ENCODE data around the gene KIF5A.

Gene KIF5A

GRCh38 chr12:57579011-57579410 lies 29.2 kb downstream of the KIF5A start:
- no peaks in the 10 kb centered on the region for H3K9me3 ChIP-seq (ENCODE audit: control insufficient read depth, insufficient read depth, low read length)
- no peaks in the 10 kb centered on the region for H3K27me3 ChIP-seq (ENCODE audit: control insufficient read depth, insufficient read depth, low read length)
- no peak overlapping the region for H3K9ac ChIP-seq (ENCODE audit: low read depth, low read length)
- H3K4me3 ChIP-seq (ENCODE audit: low read depth, low read length): no peak overlapping the region
- no peak overlapping the region for H3K27ac ChIP-seq (ENCODE audit: low read depth, low read length)
- H3K4me1 ChIP-seq (ENCODE audit: control insufficient read depth, insufficient read depth, low read length): no peaks in the 10 kb centered on the region
- peaks cover 83% of the 10 kb centered on the region for H3K36me3 ChIP-seq (ENCODE audit: control insufficient read depth, insufficient read depth, low read length)

- no peaks in the 10 kb centered on the region for H3K27me3 ChIP-seq (ENCODE audit: control insufficient read depth, insufficient read depth, low read length)
- no peak overlapping the region for H3K9ac ChIP-seq (ENCODE audit: low read depth, low read length)
- no peaks in the 10 kb centered on the region for H3K9me3 ChIP-seq (ENCODE audit: control insufficient read depth, insufficient read depth, low read length)
- H3K36me3 ChIP-seq (ENCODE audit: control insufficient read depth, insufficient read depth, low read length): peaks cover 87% of the 10 kb centered on the region
- H3K4me3 ChIP-seq (ENCODE audit: low read depth, low read length): no peak overlapping the region
- H3K27ac ChIP-seq (ENCODE audit: low read depth, low read length): no peak overlapping the region
- no peaks in the 10 kb centered on the region for H3K4me1 ChIP-seq (ENCODE audit: control insufficient read depth, insufficient read depth, low read length)
Observed at GRCh38 chr12:57579677-57580465, 30.0 kb downstream of the KIF5A start.

DNA sequence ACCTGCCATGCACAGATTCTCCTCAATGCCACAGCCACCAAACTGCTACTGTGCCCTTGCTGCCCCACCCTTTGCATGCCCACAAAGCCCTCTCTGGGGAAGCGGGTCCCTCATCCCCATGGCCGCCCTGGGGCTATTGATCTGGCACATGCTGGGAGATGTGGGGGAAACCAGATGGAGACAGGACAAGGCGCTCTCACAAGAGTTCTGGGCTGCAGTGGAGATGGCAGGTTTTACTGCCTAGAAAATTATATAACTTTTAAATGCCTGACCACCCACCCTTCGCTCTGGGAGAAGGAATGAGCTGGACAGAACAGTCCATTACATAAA lies 30.6 kb downstream of the KIF5A start:
- H3K4me3 ChIP-seq (ENCODE audit: low read depth, low read length): no peak overlapping the region
- no peak overlapping the region for H3K9ac ChIP-seq (ENCODE audit: low read depth, low read length)
- H3K36me3 ChIP-seq (ENCODE audit: control insufficient read depth, insufficient read depth, low read length): peaks cover 83% of the 10 kb centered on the region
- no peaks in the 10 kb centered on the region for H3K9me3 ChIP-seq (ENCODE audit: control insufficient read depth, insufficient read depth, low read length)
- no peaks in the 10 kb centered on the region for H3K4me1 ChIP-seq (ENCODE audit: control insufficient read depth, insufficient read depth, low read length)
- no peak overlapping the region for H3K27ac ChIP-seq (ENCODE audit: low read depth, low read length)
- H3K27me3 ChIP-seq (ENCODE audit: control insufficient read depth, insufficient read depth, low read length): no peaks in the 10 kb centered on the region

GRCh38 chr12:57581802-57582201 lies 32.0 kb downstream of the KIF5A start:
- peaks cover 69% of the 10 kb centered on the region for H3K36me3 ChIP-seq (ENCODE audit: control insufficient read depth, insufficient read depth, low read length)
- H3K4me3 ChIP-seq (ENCODE audit: low read depth, low read length): no peak overlapping the region
- no peaks in the 10 kb centered on the region for H3K27me3 ChIP-seq (ENCODE audit: control insufficient read depth, insufficient read depth, low read length)
- no peak overlapping the region for H3K9ac ChIP-seq (ENCODE audit: low read depth, low read length)
- no peaks in the 10 kb centered on the region for H3K4me1 ChIP-seq (ENCODE audit: control insufficient read depth, insufficient read depth, low read length)
- H3K27ac ChIP-seq (ENCODE audit: low read depth, low read length): no peak overlapping the region
- no peaks in the 10 kb centered on the region for H3K9me3 ChIP-seq (ENCODE audit: control insufficient read depth, insufficient read depth, low read length)

- H3K36me3 ChIP-seq (ENCODE audit: control insufficient read depth, insufficient read depth, low read length): peaks cover 62% of the 10 kb centered on the region
- no peaks in the 10 kb centered on the region for H3K27me3 ChIP-seq (ENCODE audit: control insufficient read depth, insufficient read depth, low read length)
- H3K27ac ChIP-seq (ENCODE audit: low read depth, low read length): no peak overlapping the region
- no peak overlapping the region for H3K9ac ChIP-seq (ENCODE audit: low read depth, low read length)
- no peaks in the 10 kb centered on the region for H3K9me3 ChIP-seq (ENCODE audit: control insufficient read depth, insufficient read depth, low read length)
- no peaks in the 10 kb centered on the region for H3K4me1 ChIP-seq (ENCODE audit: control insufficient read depth, insufficient read depth, low read length)
- no peak overlapping the region for H3K4me3 ChIP-seq (ENCODE audit: low read depth, low read length)
Observed at GRCh38 chr12:57582440-57582839, 32.6 kb downstream of the KIF5A start.

GRCh38 chr12:57583008-57583831 lies 33.4 kb downstream of the KIF5A start:
- Histone ChIP-seq H3K27me3 (ENCODE audit: control insufficient read depth, insufficient read depth, low read length) (peaks cover 2% of the 10 kb centered on the region; the same call in 1 of the 2 replicates), H3K4me1 (ENCODE audit: control insufficient read depth, insufficient read depth, low read length) (no peaks in the 10 kb centered on the region), H3K9ac (ENCODE audit: low read depth, low read length) (no peak overlapping the region), H3K36me3 (ENCODE audit: control insufficient read depth, insufficient read depth, low read length) (peaks cover 55% of the 10 kb centered on the region), H3K27ac (ENCODE audit: low read depth, low read length) (no peak overlapping the region), H3K4me3 (ENCODE audit: low read depth, low read length) (no peak overlapping the region), H3K9me3 (ENCODE audit: control insufficient read depth, insufficient read depth, low read length) (no peaks in the 10 kb centered on the region)

DNA sequence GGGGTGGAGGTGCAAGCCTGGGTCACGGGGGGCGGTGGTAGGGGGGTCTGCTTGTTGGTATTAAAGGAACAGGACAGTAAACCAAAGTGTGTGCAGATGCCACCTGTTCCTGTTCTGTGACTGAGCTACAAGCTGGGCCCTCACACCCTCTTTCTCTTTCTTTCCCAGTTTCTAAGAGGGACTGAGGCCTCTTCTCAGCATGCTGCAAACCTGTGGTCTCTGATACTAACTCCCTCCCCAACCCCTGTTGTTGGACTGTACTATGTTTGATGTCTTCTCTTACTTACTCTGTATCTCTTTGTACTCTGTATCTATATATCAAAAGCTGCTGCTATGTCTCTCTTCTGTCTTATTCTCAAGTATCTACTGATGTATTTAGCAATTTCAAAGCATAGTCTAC lies 34.2 kb downstream of the KIF5A start:
- H3K4me1 ChIP-seq (ENCODE audit: control insufficient read depth, insufficient read depth, low read length): no peaks in the 10 kb centered on the region
- H3K27ac ChIP-seq (ENCODE audit: low read depth, low read length): no peak overlapping the region
- peaks cover 2% of the 10 kb centered on the region; the same call in 1 of the 2 replicates for H3K27me3 ChIP-seq (ENCODE audit: control insufficient read depth, insufficient read depth, low read length)
- H3K4me3 ChIP-seq (ENCODE audit: low read depth, low read length): no peak overlapping the region
- H3K36me3 ChIP-seq (ENCODE audit: control insufficient read depth, insufficient read depth, low read length): peaks cover 46% of the 10 kb centered on the region
- no peaks in the 10 kb centered on the region for H3K9me3 ChIP-seq (ENCODE audit: control insufficient read depth, insufficient read depth, low read length)
- H3K9ac ChIP-seq (ENCODE audit: low read depth, low read length): no peak overlapping the region

GRCh38 chr12:57584690-57585089 lies 34.8 kb downstream of the KIF5A start:
- Histone ChIP-seq H3K27me3 (ENCODE audit: control insufficient read depth, insufficient read depth, low read length) (peaks cover 2% of the 10 kb centered on the region; the same call in 1 of the 2 replicates), H3K9me3 (ENCODE audit: control insufficient read depth, insufficient read depth, low read length) (no peaks in the 10 kb centered on the region), H3K4me3 (ENCODE audit: low read depth, low read length) (no peak overlapping the region), H3K9ac (ENCODE audit: low read depth, low read length) (no peak overlapping the region), H3K4me1 (ENCODE audit: control insufficient read depth, insufficient read depth, low read length) (no peaks in the 10 kb centered on the region), H3K27ac (ENCODE audit: low read depth, low read length) (no peak overlapping the region), H3K36me3 (ENCODE audit: control insufficient read depth, insufficient read depth, low read length) (peaks cover 40% of the 10 kb centered on the region)

- Histone ChIP-seq H3K9ac (ENCODE audit: low read depth, low read length) (no peak overlapping the region), H3K9me3 (ENCODE audit: control insufficient read depth, insufficient read depth, low read length) (no peaks in the 10 kb centered on the region), H3K27me3 (ENCODE audit: control insufficient read depth, insufficient read depth, low read length) (peaks cover 2% of the 10 kb centered on the region; the same call in 1 of the 2 replicates), H3K4me1 (ENCODE audit: control insufficient read depth, insufficient read depth, low read length) (no peaks in the 10 kb centered on the region), H3K36me3 (ENCODE audit: control insufficient read depth, insufficient read depth, low read length) (peaks cover 35% of the 10 kb centered on the region), H3K4me3 (ENCODE audit: low read depth, low read length) (no peak overlapping the region), H3K27ac (ENCODE audit: low read depth, low read length) (no peak overlapping the region)
Observed at GRCh38 chr12:57585156-57585555, 35.3 kb downstream of the KIF5A start.

DNA sequence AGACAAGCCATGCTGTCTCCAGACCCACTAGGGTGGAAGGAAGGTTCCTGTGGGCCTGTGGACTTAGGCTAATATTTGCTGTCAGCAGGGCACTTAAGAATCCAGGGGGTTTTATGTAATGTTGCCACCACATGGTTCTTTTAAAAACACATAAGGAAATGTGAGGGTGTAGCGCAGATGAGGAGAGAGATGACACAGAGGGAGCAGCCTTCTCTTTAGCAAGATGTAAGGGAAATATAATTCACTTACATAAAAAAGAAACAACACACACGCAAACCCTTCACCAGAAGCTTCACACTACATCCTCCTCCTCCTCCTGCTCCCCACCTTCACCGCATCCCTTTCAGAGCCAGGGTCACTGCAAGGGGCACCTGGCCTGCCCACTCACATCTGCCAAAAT lies 36.3 kb downstream of the KIF5A start:
- Histone ChIP-seq H3K4me1 (ENCODE audit: control insufficient read depth, insufficient read depth, low read length) (0 out of 2 replicates have a peak, but pooled peaks cover 5% of the 10 kb centered on the region), H3K9me3 (ENCODE audit: control insufficient read depth, insufficient read depth, low read length) (no peaks in the 10 kb centered on the region), H3K4me3 (ENCODE audit: low read depth, low read length) (no peak overlapping the region), H3K9ac (ENCODE audit: low read depth, low read length) (no peak overlapping the region), H3K27me3 (ENCODE audit: control insufficient read depth, insufficient read depth, low read length) (peaks cover 2% of the 10 kb centered on the region; the same call in 1 of the 2 replicates), H3K36me3 (ENCODE audit: control insufficient read depth, insufficient read depth, low read length) (peaks cover 26% of the 10 kb centered on the region), H3K27ac (ENCODE audit: low read depth, low read length) (no peak overlapping the region)

- Histone ChIP-seq H3K27me3 (ENCODE audit: control insufficient read depth, insufficient read depth, low read length) (peaks cover 2% of the 10 kb centered on the region; the same call in 1 of the 2 replicates), H3K9ac (ENCODE audit: low read depth, low read length) (no peak overlapping the region), H3K4me3 (ENCODE audit: low read depth, low read length) (no peak overlapping the region), H3K27ac (ENCODE audit: low read depth, low read length) (no peak overlapping the region), H3K9me3 (ENCODE audit: control insufficient read depth, insufficient read depth, low read length) (no peaks in the 10 kb centered on the region), H3K36me3 (ENCODE audit: control insufficient read depth, insufficient read depth, low read length) (peaks cover 18% of the 10 kb centered on the region), H3K4me1 (ENCODE audit: control insufficient read depth, insufficient read depth, low read length) (peaks cover 6% of the 10 kb centered on the region)
Observed at GRCh38 chr12:57586832-57587429, 37.1 kb downstream of the KIF5A start.

Measured in HUES48 (cell line).